Hepatocyte (in vitro differentiated cells): ENCODE results near the gene RTL9.

Experiments
- CTCF ChIP-seq: fragments of 200-600 bp; sonication (generic); IDR thresholded peaks from 2 replicates; pipeline ENCODE4 v1.5.1; 2016; ENCODE audit warnings: antibody characterized with exemption, mild to moderate bottlenecking; ENCODE audit not compliant: poor library complexity
- EZH2 ChIP-seq: fragments of 200-600 bp; sonication (generic); IDR thresholded peaks from 2 replicates; pipeline ENCODE4 v1.6.1; 2016; ENCODE audit warnings: antibody characterized with exemption, mild to moderate bottlenecking, borderline replicate concordance
- EZH2phosphoT487 ChIP-seq: fragments of 200-600 bp; sonication (generic); IDR thresholded peaks from one replicate; pipeline ENCODE4 v1.6.1; 2018; ENCODE audit warnings: antibody characterized with exemption, mild to moderate bottlenecking, low read depth, moderate library complexity; ENCODE audit not compliant: unreplicated experiment, severe bottlenecking

- no peak for TF ChIP-seq EZH2
- TF ChIP-seq CTCF: no peak
- TF ChIP-seq EZH2phosphoT487: no peak
Measured at GRCh38 chrX:110394651-110395050, 36.0 kb downstream of the RTL9 start.
